Bronchial epithelial cell (primary cell): ENCODE results near the gene FCAR. TPM values are rescaled to one million over a fixed set of nuclear protein-coding genes. Genes with fewer than 3 reads are reported as not detected.
"Not testable (repeated sequence)": the region's sequence is repeated elsewhere in the genome, so short reads cannot be mapped to it uniquely, and the experiment has no call there.

Source experiments
- DNase-seq: peaks from one replicate; pipeline ENCODE4 v3.0.0-alpha.2; 2010; ENCODE audit warnings: low read depth
- FAIRE-seq: peaks from 2 replicates; lab custom pipeline; 2011; peaks lifted over from hg19 to GRCh38; lab: Jason Lieb, UNC
- H3K27me3 ChIP-seq: 2 replicates; pipeline ENCODE4 v1.5.1; 2011; ENCODE audit warnings: low read length; ENCODE audit not compliant: control insufficient read depth, insufficient read depth
- H3K36me3 ChIP-seq: 2 replicates; pipeline ENCODE4 v1.5.1; 2011; ENCODE audit warnings: low read length; ENCODE audit not compliant: control insufficient read depth, insufficient read depth
- H3K4me3 ChIP-seq: 2 replicates; pipeline ENCODE4 v1.5.1; 2011; ENCODE audit warnings: mild to moderate bottlenecking, low read depth, low read length, control low read depth
- CTCF ChIP-seq: IDR thresholded peaks from 2 replicates; pipeline ENCODE4 v1.5.1; 2011; ENCODE audit warnings: mild to moderate bottlenecking, moderate library complexity, low read length, control low read depth, inconsistent platforms; ENCODE audit not compliant: insufficient read depth, severe bottlenecking
- total RNA-seq: library from RNA; depleted of rRNA; stranded (reverse); fragments of >200 nt; gene quantifications from 2 replicates; pipeline ENCODE4 v1.2.1, GENCODE V29; 2014

The FCAR gene
- total RNA-seq, 1 donor from 2014 or later = not detected

DNA sequence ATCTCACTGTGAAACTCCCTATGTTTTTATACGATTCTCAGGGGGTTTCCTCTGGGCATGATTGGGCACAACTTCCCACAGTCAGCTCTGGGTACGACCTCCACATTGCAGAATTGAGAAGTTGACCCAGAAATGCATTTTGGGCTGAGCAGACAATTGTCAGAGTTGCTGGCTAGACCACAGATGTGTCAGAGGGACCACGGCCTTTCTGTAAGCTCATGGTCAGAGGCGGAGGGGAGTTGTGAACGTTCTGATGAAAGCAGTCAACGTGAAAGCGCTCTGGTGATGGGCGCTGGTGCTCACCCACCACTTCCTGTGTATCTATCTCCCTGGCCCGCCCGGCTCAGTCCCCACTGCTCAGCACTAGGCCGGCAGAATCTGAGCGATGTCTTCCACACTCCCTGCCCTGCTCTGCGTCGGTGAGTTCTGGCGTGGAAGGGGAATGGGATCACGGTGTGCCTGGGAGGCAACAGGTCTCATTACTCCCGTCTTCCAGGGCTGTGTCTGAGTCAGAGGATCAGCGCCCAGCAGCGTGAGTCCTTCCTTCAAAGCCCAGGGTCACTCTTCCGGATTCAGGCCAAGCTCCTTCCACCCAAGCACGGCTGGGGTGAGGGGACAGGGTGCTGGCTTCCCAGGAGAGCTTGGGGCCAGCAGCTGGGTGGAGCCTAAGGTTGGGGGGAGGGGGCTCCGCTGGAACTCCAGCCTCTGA, 31.9 kb downstream of the FCAR start, which contains the start of gene NCR1:
TSS of gene NCR1 (plus strand) at position 346 of the 709 bp plus-strand sequence. CDS start at position 386, 40 bp downstream.
- DNase-seq = no peak
- no peak within 1 kb of the TSS for H3K4me3 ChIP-seq
- H3K36me3 ChIP-seq = no peaks in the 10 kb centered on the region
- no peak for FAIRE-seq
- TF ChIP-seq CTCF = no peak
- H3K27me3 ChIP-seq = no peaks in the 10 kb centered on the region

GRCh38 chr19:54906819-54907218, 32.8 kb downstream of the FCAR start:
- DNase-seq = no peak
- FAIRE-seq = no peak
- TF ChIP-seq CTCF = no peak
- no peak overlapping the region for H3K4me3 ChIP-seq
- no peaks in the 10 kb centered on the region for H3K27me3 ChIP-seq
- H3K36me3 ChIP-seq = no peaks in the 10 kb centered on the region

GRCh38 chr19:54907899-54908298, 33.9 kb downstream of the FCAR start:
- FAIRE-seq, H3K4me3 ChIP-seq, H3K36me3 ChIP-seq, H3K27me3 ChIP-seq, DNase-seq: not testable (repeated sequence)

DNA sequence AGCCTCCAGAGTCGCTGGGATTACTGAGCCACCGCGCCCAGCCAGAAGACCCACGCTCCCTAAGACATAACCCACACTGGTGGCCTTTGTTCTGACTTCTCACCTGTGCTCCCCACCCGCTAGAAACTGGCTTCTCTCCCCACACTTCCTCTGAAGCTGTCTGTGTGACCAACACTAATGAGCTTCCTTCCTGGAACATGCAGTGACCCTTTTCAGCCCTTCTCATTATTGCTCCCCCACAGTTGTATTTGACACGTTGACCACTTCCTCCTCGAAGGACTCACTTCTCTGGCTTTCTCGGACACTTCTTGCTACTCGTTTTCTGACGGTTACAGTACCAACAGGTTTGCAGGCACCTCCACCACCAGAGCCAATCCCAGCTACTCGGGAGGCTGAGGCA, 42.8 kb downstream of the FCAR start:
- Histone ChIP-seq H3K36me3 (no peaks in the 10 kb centered on the region), H3K4me3 (no peak overlapping the region), H3K27me3 (no peaks in the 10 kb centered on the region)
- DNase-seq (no peak), FAIRE-seq (no peak)
- TF ChIP-seq CTCF = no peak

- H3K4me3 ChIP-seq = no peak overlapping the region
- TF ChIP-seq CTCF = no peak
- FAIRE-seq (no peak), DNase-seq (no peak)
- H3K27me3 ChIP-seq = no peaks in the 10 kb centered on the region
- H3K36me3 ChIP-seq = no peaks in the 10 kb centered on the region
Measured at GRCh38 chr19:54918499-54918898, 44.5 kb downstream of the FCAR start.

- not testable (repeated sequence) for DNase-seq, FAIRE-seq, H3K4me3 ChIP-seq, H3K36me3 ChIP-seq, H3K27me3 ChIP-seq
Measured at GRCh38 chr19:54919646-54920563, 45.9 kb downstream of the FCAR start.
